HEK293T (cell line): ENCODE data around the gene MKRN3.

Source experiments
- ARNT ChIP-seq: fragments of 450-650 bp; IDR thresholded peaks from 2 replicates; pipeline ENCODE4 v1.6.1; 2017; ENCODE audit warnings: mild to moderate bottlenecking
- BHLHE40 ChIP-seq: fragments of 450-650 bp; IDR thresholded peaks from 2 replicates; pipeline ENCODE4 v1.6.1; 2016; ENCODE audit warnings: mild to moderate bottlenecking, moderate library complexity, borderline replicate concordance
- CTBP1 ChIP-seq: fragments of 450-650 bp; IDR thresholded peaks from 2 replicates; pipeline ENCODE4 v1.6.1; 2016; ENCODE audit warnings: borderline replicate concordance
- ELF4 ChIP-seq: fragments of 450-650 bp; IDR thresholded peaks from 2 replicates; pipeline ENCODE4 v1.6.1; 2017; ENCODE audit warnings: antibody characterized with exemption
- FOXK2 ChIP-seq: fragments of 450-650 bp; IDR thresholded peaks from 2 replicates; pipeline ENCODE4 v1.6.1; 2016; ENCODE audit warnings: mild to moderate bottlenecking
- FOXM1 ChIP-seq: fragments of 450-650 bp; IDR thresholded peaks from 2 replicates; pipeline ENCODE4 v1.6.1; 2017; ENCODE audit warnings: mild to moderate bottlenecking, borderline replicate concordance
- LEF1 ChIP-seq: fragments of 450-650 bp; IDR thresholded peaks from 2 replicates; pipeline ENCODE4 v1.6.1; 2017; ENCODE audit warnings: mild to moderate bottlenecking, borderline replicate concordance
- NFRKB ChIP-seq: fragments of 450-650 bp; IDR thresholded peaks from 2 replicates; pipeline ENCODE4 v1.6.1; 2016; ENCODE audit warnings: mild to moderate bottlenecking, moderate library complexity
- SP1 ChIP-seq: fragments of 450-650 bp; IDR thresholded peaks from 2 replicates; pipeline ENCODE4 v1.6.1; 2017
- SUZ12 ChIP-seq: fragments of 450-650 bp; IDR thresholded peaks from 2 replicates; pipeline ENCODE4 v1.6.1; 2016; ENCODE audit warnings: mild to moderate bottlenecking
- ZNF384 ChIP-seq: fragments of 450-650 bp; IDR thresholded peaks from 2 replicates; pipeline ENCODE4 v1.6.1; 2016

- no peak for TF ChIP-seq FOXM1
- TF ChIP-seq SP1: no peak
- no peak for TF ChIP-seq ARNT
- no peak for TF ChIP-seq ZNF384
- no peak for TF ChIP-seq FOXK2
- no peak for TF ChIP-seq SUZ12
- TF ChIP-seq BHLHE40: no peak
- TF ChIP-seq NFRKB: no peak
- no peak for TF ChIP-seq LEF1
- TF ChIP-seq CTBP1: no peak
- TF ChIP-seq ELF4: no peak
Observed at GRCh38 chr15:23529891-23530290, 35.6 kb upstream of the MKRN3 start.
